Activated CD8-positive, alpha-beta T cell treated with anti-CD3 and anti-CD28 coated beads, Interleukin-2, amount 10 ng/mL, durations not matched to agents 7 days and 5 days (primary cell): Measurements from ENCODE around the gene ADAMTS20. TPM values are rescaled to one million over a fixed set of nuclear protein-coding genes. Genes with fewer than 3 reads are reported as not detected.

Experiments used
- ATAC-seq: fragments of 150-1000 bp; cut with Tn5 transposase; one replicate; pipeline ENCODE4 v1.10.0; 2021; ENCODE audit warnings: moderate library complexity
- CTCF ChIA-PET: fragments of 350-600 bp; sonication (Branson Sonifier 250); formaldehyde crosslinking; loops from one replicate; lab custom pipeline; 2021; ENCODE audit warnings: antibody characterized with exemption; lab: Charles Lee
- POLR2A ChIA-PET: fragments of 350-600 bp; sonication (Branson Sonifier 250); formaldehyde crosslinking; loops from one replicate; lab custom pipeline; 2021; ENCODE audit warnings: antibody characterized with exemption; lab: Charles Lee
- DNase-seq: peaks from one replicate; pipeline ENCODE4 v3.0.0-alpha.2; 2020
- H3K27ac Mint-ChIP-seq: one replicate; pipeline ENCODE4 v1.8.0; 2021; ENCODE audit warnings: mild to moderate bottlenecking, mixed read lengths
- H3K27me3 Mint-ChIP-seq: one replicate; pipeline ENCODE4 v1.8.0; 2021; ENCODE audit warnings: low read depth, mixed read lengths
- H3K36me3 Mint-ChIP-seq: one replicate; pipeline ENCODE4 v1.8.0; 2021; ENCODE audit warnings: low read depth, mixed read lengths
- H3K4me1 Mint-ChIP-seq: one replicate; pipeline ENCODE4 v1.8.0; 2021; ENCODE audit warnings: low read depth, mixed read lengths
- H3K4me3 Mint-ChIP-seq: one replicate; pipeline ENCODE4 v1.8.0; 2021; ENCODE audit warnings: mild to moderate bottlenecking, mixed read lengths
- H3K9me3 Mint-ChIP-seq: one replicate; pipeline ENCODE4 v1.8.0; 2022; ENCODE audit warnings: mixed read lengths; ENCODE audit not compliant: insufficient read depth
- total RNA-seq, 2 experiments: library from RNA; stranded (reverse); gene quantifications; one replicate each; pipeline ENCODE4 v1.2.3, GENCODE V29; 2021

ADAMTS20 gene
- total RNA-seq, 2 experiments from 2014 or later, result not detected

DNA sequence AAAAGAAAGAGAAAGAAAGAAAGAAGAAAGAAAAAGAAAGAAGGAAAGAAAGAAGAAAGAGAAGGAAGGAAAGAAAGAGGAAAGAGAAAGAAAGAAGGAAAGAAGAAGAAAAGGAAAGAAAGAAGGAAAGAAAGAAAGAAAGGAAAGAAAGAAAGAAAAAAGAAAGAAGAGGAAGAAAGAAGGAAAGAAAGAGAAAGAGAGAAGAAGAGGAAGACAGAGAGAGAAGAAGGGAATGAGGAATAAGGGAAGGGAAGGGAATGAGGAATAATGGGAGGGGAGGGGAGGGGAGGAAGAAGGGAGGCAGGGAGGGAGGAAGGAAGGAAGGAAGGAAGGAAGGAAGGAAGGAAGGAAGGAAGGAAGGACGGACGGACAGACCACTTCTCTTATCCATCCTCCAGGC lies 246.9 kb downstream of the ADAMTS20 start:
- ATAC-seq (no peak), DNase-seq (no peak)
- CTCF ChIA-PET, result no interaction called here
- Mint-ChIP-seq H3K9me3 (no peaks in the 10 kb centered on the region), H3K4me1 (no peaks in the 10 kb centered on the region), H3K27ac (no peak overlapping the region), H3K4me3 (no peak overlapping the region), H3K27me3 (no peaks in the 10 kb centered on the region), H3K36me3 (no peaks in the 10 kb centered on the region)
- POLR2A ChIA-PET, result no interaction called here

Other genes with a start within 250 kb of the ADAMTS20 start
- gene PUS7L, start 206.6 kb upstream of the ADAMTS20 start, total RNA-seq, result 10 to 100 TPM; 16.8 to 19.8 TPM
- 10 to 100 TPM; 32.9 to 37.7 TPM for gene IRAK4, start 206.7 kb upstream of the ADAMTS20 start, total RNA-seq